ENCODE measurements around the gene KIF6. TPM values are rescaled to one million over a fixed set of nuclear protein-coding genes. Genes with fewer than 3 reads are reported as not detected.

KIF6 gene
- total RNA-seq, 4 donors from 2014 or later = 0.83 to 2.6 (median 1.1) TPM

- Histone ChIP-seq H3K27me3 (no peaks in the 10 kb centered on the region), H3K4me1 (peaks cover 0 to 65% (median 55%) of the 10 kb centered on the region in 4 donors), H3K27ac (replicated peaks in 1 of 4) (peak overlapping the region; percentile 59 to 82 (median 70)), H3K36me3 (no peaks in the 10 kb centered on the region), H3K4me3 (no peak overlapping the region), H3K9me3 (no peaks in the 10 kb centered on the region)
- TF ChIP-seq POLR2AphosphoS5 (IDR thresholded peaks at IDR 0.05) (no peak), POLR2A (IDR thresholded peaks at IDR 0.05; ENCODE audit: low read depth) (no peak), EP300 (IDR thresholded peaks at IDR 0.05) (no peak)
- TF ChIP-seq, protein P1, sequence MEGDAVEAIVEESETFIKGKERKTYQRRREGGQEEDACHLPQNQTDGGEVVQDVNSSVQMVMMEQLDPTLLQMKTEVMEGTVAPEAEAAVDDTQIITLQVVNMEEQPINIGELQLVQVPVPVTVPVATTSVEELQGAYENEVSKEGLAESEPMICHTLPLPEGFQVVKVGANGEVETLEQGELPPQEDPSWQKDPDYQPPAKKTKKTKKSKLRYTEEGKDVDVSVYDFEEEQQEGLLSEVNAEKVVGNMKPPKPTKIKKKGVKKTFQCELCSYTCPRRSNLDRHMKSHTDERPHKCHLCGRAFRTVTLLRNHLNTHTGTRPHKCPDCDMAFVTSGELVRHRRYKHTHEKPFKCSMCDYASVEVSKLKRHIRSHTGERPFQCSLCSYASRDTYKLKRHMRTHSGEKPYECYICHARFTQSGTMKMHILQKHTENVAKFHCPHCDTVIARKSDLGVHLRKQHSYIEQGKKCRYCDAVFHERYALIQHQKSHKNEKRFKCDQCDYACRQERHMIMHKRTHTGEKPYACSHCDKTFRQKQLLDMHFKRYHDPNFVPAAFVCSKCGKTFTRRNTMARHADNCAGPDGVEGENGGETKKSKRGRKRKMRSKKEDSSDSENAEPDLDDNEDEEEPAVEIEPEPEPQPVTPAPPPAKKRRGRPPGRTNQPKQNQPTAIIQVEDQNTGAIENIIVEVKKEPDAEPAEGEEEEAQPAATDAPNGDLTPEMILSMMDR (IDR thresholded peaks at IDR 0.05) = no peak
- WGBS = 88% methylated on average over 7 of the region's 7 CpGs
- no peak for DNase-seq (ENCODE audit: extremely low spot score)
- intact Hi-C loops (cut with DNase I) = loop anchor here (10.0 kb wide), 1 partner anchor 114 kb away; no protein-coding TSS in a partner anchor
Observed at GRCh38 chr6:39608652-39609345, 116.4 kb downstream of the KIF6 start.

DNA sequence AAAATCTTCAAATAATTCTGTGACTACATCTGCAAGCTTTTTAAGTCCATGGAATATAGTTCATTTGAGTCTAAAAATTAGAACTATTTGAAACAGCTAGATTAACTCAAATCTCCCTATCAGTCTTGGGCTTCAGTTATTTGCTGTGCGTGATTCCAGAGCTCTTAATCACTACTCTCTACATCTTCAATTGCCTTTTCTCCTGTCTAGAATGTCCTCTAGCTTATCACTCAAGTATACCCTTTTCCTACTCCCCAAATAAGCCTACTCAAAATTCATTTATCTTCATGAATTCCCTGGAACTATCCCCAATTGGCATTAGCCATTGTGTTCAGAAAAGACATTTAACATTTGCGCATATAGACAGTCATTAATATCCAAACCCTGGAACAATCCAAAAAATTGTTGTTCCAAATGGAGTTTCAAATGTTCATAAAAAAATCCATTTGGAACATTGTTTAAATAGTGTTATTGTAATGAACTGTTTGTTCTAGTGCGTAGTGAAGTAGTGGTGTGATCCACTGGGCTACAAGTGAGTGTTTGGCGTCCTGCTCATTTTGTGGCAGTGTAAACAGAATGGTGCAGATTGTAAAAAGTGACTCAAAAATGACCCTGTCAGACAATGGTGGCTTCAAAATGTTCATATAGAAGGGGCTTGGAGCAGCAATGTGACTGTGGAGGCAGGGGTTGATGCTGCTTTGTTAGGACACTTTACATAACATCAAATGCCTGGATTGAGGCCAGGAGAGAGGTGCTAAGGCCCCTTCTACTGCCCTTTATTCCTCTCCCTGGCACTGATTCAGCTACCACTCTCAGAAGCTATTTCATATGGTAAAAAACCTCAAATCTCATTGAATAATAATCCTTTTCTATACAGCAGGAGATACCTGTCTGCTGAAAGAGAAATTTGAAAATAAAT is 122.3 kb downstream of the KIF6 start:
- intact Hi-C loops (cut with DNase I) = loop anchor here (10.0 kb wide), 1 partner anchor 108 kb away; no protein-coding TSS in a partner anchor
- Histone ChIP-seq H3K36me3 (no peaks in the 10 kb centered on the region), H3K4me1 (peaks cover 0 to 56% (median 41%) of the 10 kb centered on the region in 4 donors), H3K27ac (replicated peaks in 1 of 4) (peak overlapping the region; percentile 73 to 77 (median 74)), H3K4me3 (no peak overlapping the region), H3K27me3 (no peaks in the 10 kb centered on the region), H3K9me3 (peaks cover 0 to 17% (median 9%) of the 10 kb centered on the region in 4 donors)
- TF ChIP-seq, protein P1 (IDR thresholded peaks at IDR 0.05) = no peak
- TF ChIP-seq POLR2A (IDR thresholded peaks at IDR 0.05; ENCODE audit: low read depth) (no peak), POLR2AphosphoS5 (IDR thresholded peaks at IDR 0.05) (peak in 1 of 2 donors; percentile 22)
- 47% methylated on average over 4 of the region's 4 CpGs for WGBS
- DNase-seq (ENCODE audit: extremely low spot score) = no peak

DNA sequence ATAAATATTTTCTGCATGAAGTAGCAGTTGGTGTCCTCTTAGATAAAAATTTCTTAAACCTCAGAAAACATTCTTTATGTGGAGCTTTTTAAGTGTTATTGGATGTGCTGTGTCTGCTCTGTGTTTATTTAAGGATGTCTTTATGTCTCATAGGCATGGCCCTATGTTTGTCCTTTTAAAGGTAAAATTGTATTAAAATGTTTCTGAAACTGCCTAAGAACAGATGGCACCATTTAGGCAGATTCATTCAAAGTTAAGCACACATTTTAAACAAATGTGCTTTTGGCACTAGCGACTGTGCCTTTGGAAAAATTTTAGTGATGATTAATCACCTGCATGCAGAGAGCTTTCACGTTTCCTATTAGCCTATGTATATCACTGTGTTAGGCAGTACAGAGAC is 125.2 kb downstream of the KIF6 start:
- WGBS = 23% methylated on average over 2 of the region's 2 CpGs
- Histone ChIP-seq H3K9me3 (peaks cover 0 to 17% (median 9%) of the 10 kb centered on the region in 4 donors), H3K4me1 (peaks cover 0 to 48% (median 33%) of the 10 kb centered on the region in 4 donors), H3K27me3 (no peaks in the 10 kb centered on the region), H3K4me3 (no peak overlapping the region), H3K36me3 (no peaks in the 10 kb centered on the region), H3K27ac (replicated peaks in 1 of 4) (peak overlapping the region; percentile 35 to 77 (median 74))
- no peak for TF ChIP-seq EP300 (IDR thresholded peaks at IDR 0.05)
- peak in 1 of 2 donors; percentile 25 for TF ChIP-seq POLR2AphosphoS5 (IDR thresholded peaks at IDR 0.05)
- TF ChIP-seq, protein P1 (IDR thresholded peaks at IDR 0.05) = no peak
- intact Hi-C loops (cut with DNase I) = loop anchor here (10.0 kb wide), 1 partner anchor 105 kb away; no protein-coding TSS in a partner anchor
- DNase-seq (ENCODE audit: extremely low spot score) = no peak

GRCh38 chr6:39599341-39599740 is 125.9 kb downstream of the KIF6 start:
- TF ChIP-seq, protein P1 (IDR thresholded peaks at IDR 0.05) = no peak
- TF ChIP-seq POLR2AphosphoS5 (IDR thresholded peaks at IDR 0.05) (no peak), EP300 (IDR thresholded peaks at IDR 0.05) (no peak), POLR2A (IDR thresholded peaks at IDR 0.05; ENCODE audit: low read depth) (no peak)
- WGBS = 62% methylated on average over 2 of the region's 2 CpGs
- Histone ChIP-seq H3K9me3 (peaks cover 0 to 17% (median 9%) of the 10 kb centered on the region in 4 donors), H3K27me3 (no peaks in the 10 kb centered on the region), H3K4me1 (peaks cover 0 to 48% (median 33%) of the 10 kb centered on the region in 4 donors), H3K36me3 (no peaks in the 10 kb centered on the region), H3K27ac (replicated peaks in 1 of 4) (peak overlapping the region; percentile 35 to 77 (median 74)), H3K4me3 (no peak overlapping the region)
- intact Hi-C loops (cut with DNase I) = no loop called here
- no peak for DNase-seq (ENCODE audit: extremely low spot score)

Data from esophagus muscularis mucosa (tissue), 4 donors.